A673 (cell line): ENCODE data around the gene PACS1. TPM values are rescaled to one million over a fixed set of nuclear protein-coding genes. Genes with fewer than 3 reads are reported as not detected.
A peak's percentile ranks its signal among the peaks of the same experiment; 100 is the strongest.

Source experiments
- BruUV-seq: library from RNA; stranded (reverse); fragments of 400-500 nt; replicated peaks from 2 replicates; lab custom pipeline; 2021; lab: Mats Ljungman, UMichigan
- CTCF ChIA-PET: fragments of 300-600 bp; sonication (Branson Sonifier 250); formaldehyde crosslinking; loops from one replicate; lab custom pipeline; 2022; ENCODE audit warnings: antibody characterized with exemption; lab: Charles Lee
- POLR2A ChIA-PET: fragments of 300-600 bp; sonication (Branson Sonifier 250); formaldehyde crosslinking; loops from one replicate; lab custom pipeline; 2022; ENCODE audit warnings: antibody characterized with exemption; ENCODE audit not compliant: low non-redundant PET; lab: Charles Lee
- DNase-seq: peaks from one replicate; pipeline ENCODE4 v3.0.0-alpha.2; 2015; ENCODE audit warnings: low spot score
- H3K27ac ChIP-seq: fragments of 200-600 bp; sonication (generic); 2 replicates; pipeline ENCODE4 v1.5.1; 2016; ENCODE audit warnings: mixed run types, low read depth, mild to moderate bottlenecking, mixed read lengths, antibody characterized with exemption, low read length; ENCODE audit not compliant: poor library complexity, severe bottlenecking
- H3K27me3 ChIP-seq: fragments of 200-600 bp; sonication (generic); replicated peaks from 2 replicates; pipeline ENCODE4 v1.6.1; 2017; ENCODE audit warnings: mixed run types, low read depth, mild to moderate bottlenecking, mixed read lengths, antibody characterized with exemption, low read length; ENCODE audit not compliant: insufficient read depth, poor library complexity
- H3K36me3 ChIP-seq: fragments of 200-600 bp; sonication (generic); 2 replicates; pipeline ENCODE4 v1.6.1; 2016; ENCODE audit warnings: mixed run types, mild to moderate bottlenecking, mixed read lengths, antibody characterized with exemption, low read length; ENCODE audit not compliant: insufficient read depth, poor library complexity, severe bottlenecking
- H3K4me1 ChIP-seq: fragments of 200-600 bp; sonication (generic); 2 replicates; pipeline ENCODE4 v1.6.1; 2017; ENCODE audit warnings: mixed run types, mild to moderate bottlenecking, mixed read lengths, antibody characterized with exemption, low read length; ENCODE audit not compliant: insufficient read depth, poor library complexity, severe bottlenecking
- H3K4me3 ChIP-seq: fragments of 200-600 bp; sonication (generic); 2 replicates; pipeline ENCODE4 v1.5.1; 2016; ENCODE audit warnings: low read depth, mixed run types, mild to moderate bottlenecking, mixed read lengths, low read length; ENCODE audit not compliant: poor library complexity, severe bottlenecking
- H3K9me3 ChIP-seq: fragments of 200-600 bp; sonication (generic); 2 replicates; pipeline ENCODE4 v1.6.1; 2016; ENCODE audit warnings: mixed run types, low read depth, mild to moderate bottlenecking, mixed read lengths, antibody characterized with exemption, low read length; ENCODE audit not compliant: poor library complexity, severe bottlenecking
- EZH2 ChIP-seq: fragments of 200-600 bp; sonication (generic); IDR thresholded peaks from 2 replicates; pipeline ENCODE4 v1.6.1; 2017; ENCODE audit warnings: borderline replicate concordance, low read depth, mild to moderate bottlenecking, mixed read lengths, antibody characterized with exemption, low read length; ENCODE audit not compliant: poor library complexity, severe bottlenecking
- intact Hi-C: fragments of 100-400 bp; cut with micrococcal nuclease; formaldehyde crosslinking; loops from one replicate; pipeline ENCODE4 v1.10.0; 2022; ENCODE audit not compliant: unreplicated experiment
- total RNA-seq: library from RNA; stranded (reverse); gene quantifications from 2 replicates; pipeline ENCODE4 v1.2.3, GENCODE V29; 2021
- TF ChIP-seq, protein P1 (sequence below): fragments of 300-800, 200-600 bp; sonication (generic); conservative IDR thresholded peaks from 2 replicates; pipeline ENCODE4 v1.5.1; 2017; ENCODE audit warnings: low read depth, mild to moderate bottlenecking, antibody characterized with exemption, low read length, moderate library complexity, mixed read lengths

PACS1 gene
- total RNA-seq, 1 experiment from 2014 or later = 75.7 TPM

- DNase-seq = no peak
Measured at GRCh38 chr11:66157182-66157864, 87.3 kb downstream of the PACS1 start.

DNA sequence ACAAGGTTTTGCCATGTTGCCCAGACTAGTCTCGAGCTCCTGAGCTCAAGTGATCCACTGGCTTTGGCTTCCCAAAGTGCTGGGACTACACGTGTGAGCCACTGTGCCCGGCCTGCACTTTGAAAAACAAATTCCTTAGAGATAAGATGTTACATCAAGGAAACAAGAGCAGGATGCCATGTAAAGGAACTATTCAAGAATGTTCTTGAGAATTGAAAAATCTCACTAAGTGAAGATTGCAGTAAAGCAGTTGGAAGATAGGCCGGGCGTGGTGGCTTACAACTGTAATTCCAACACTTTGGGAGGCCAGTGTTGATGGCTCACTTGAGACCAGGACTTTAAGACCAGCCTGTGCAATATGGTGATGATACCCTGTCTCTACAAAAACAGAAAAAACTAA is 88.1 kb downstream of the PACS1 start:
- Histone ChIP-seq H3K36me3 (no peaks in the 10 kb centered on the region), H3K27ac (no peak overlapping the region), H3K4me1 (peaks cover 34% of the 10 kb centered on the region), H3K27me3 (no peaks in the 10 kb centered on the region), H3K4me3 (no peak overlapping the region), H3K9me3 (no peaks in the 10 kb centered on the region)
- DNase-seq = no peak
- no peak for TF ChIP-seq EZH2
- TF ChIP-seq, protein P1, sequence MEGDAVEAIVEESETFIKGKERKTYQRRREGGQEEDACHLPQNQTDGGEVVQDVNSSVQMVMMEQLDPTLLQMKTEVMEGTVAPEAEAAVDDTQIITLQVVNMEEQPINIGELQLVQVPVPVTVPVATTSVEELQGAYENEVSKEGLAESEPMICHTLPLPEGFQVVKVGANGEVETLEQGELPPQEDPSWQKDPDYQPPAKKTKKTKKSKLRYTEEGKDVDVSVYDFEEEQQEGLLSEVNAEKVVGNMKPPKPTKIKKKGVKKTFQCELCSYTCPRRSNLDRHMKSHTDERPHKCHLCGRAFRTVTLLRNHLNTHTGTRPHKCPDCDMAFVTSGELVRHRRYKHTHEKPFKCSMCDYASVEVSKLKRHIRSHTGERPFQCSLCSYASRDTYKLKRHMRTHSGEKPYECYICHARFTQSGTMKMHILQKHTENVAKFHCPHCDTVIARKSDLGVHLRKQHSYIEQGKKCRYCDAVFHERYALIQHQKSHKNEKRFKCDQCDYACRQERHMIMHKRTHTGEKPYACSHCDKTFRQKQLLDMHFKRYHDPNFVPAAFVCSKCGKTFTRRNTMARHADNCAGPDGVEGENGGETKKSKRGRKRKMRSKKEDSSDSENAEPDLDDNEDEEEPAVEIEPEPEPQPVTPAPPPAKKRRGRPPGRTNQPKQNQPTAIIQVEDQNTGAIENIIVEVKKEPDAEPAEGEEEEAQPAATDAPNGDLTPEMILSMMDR = no peak
- ChIA-PET CTCF (no interaction called here), POLR2A (no interaction called here)
- intact Hi-C loops = no loop called here
- BruUV-seq = no TSS peak

More at GRCh38 chr11:66157182-66157864, 87.3 kb downstream of the PACS1 start:
- Histone ChIP-seq H3K4me3 (no peak overlapping the region), H3K4me1 (peaks cover 34% of the 10 kb centered on the region), H3K27ac (no peak overlapping the region), H3K36me3 (no peaks in the 10 kb centered on the region), H3K27me3 (no peaks in the 10 kb centered on the region), H3K9me3 (no peaks in the 10 kb centered on the region)
- ChIA-PET CTCF (no interaction called here), POLR2A (interaction anchor here (0.6 kb wide), 1 partner anchor 40 kb away, joined by 4 read pairs; no protein-coding TSS in a partner anchor)
- intact Hi-C loops = no loop called here
- TF ChIP-seq EZH2 = no peak
- TF ChIP-seq, protein P1 = no peak; the same call in 1 of the 2 replicates
- BruUV-seq = no TSS peak

DNA sequence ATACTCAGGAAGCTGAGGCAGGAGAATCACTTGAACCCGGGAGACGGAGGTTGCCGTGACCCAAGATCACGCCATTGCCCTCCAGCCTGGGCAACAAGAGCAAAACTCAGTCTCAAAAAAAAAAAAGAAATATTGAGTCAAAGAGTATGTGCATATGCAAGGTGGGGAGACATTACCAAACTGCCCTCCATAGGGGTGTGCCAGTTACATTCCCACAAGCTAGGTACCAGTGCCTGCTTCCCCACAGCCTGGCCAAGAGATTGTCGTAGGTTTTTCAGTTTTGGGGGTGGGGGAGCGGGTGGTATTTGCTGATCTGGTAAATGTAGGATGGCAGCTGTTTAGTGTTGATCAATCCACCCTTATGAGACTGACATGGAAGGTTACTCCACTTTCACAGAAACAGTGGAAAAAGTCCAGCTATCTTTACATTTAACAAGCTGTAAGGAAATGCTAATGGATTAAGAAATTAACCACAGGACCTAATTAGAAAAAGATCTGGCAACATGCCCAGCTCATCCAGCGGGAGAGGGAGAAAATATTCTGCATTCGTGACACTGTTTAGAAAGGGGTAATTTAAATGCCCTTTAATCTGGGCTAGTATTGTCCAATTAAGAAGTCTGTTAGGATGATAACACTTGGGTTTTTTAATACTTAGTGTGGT is 89.4 kb downstream of the PACS1 start:
- no peaks in the 10 kb centered on the region for H3K36me3 ChIP-seq
- H3K27me3 ChIP-seq = no peaks in the 10 kb centered on the region
- H3K4me1 ChIP-seq = peaks cover 34% of the 10 kb centered on the region
- intact Hi-C loops = no loop called here
- no peaks in the 10 kb centered on the region for H3K9me3 ChIP-seq
- CTCF ChIA-PET = interaction anchor here (0.6 to 0.7 kb wide), 2 partner anchors 61 to 430 kb away, joined by 3 read pairs; no protein-coding TSS in a partner anchor
- H3K4me3 ChIP-seq = no peak overlapping the region
- BruUV-seq = no TSS peak
- TF ChIP-seq EZH2 = no peak
- TF ChIP-seq, protein P1 = no peak
- POLR2A ChIA-PET = no interaction called here
- H3K27ac ChIP-seq = no peak overlapping the region
- DNase-seq = peak; percentile 82
